Measurements from ENCODE around the gene TPTE.
"Not testable (repeated sequence)": the region's sequence is repeated elsewhere in the genome, so short reads cannot be mapped to it uniquely, and the experiment has no call there.

DNA sequence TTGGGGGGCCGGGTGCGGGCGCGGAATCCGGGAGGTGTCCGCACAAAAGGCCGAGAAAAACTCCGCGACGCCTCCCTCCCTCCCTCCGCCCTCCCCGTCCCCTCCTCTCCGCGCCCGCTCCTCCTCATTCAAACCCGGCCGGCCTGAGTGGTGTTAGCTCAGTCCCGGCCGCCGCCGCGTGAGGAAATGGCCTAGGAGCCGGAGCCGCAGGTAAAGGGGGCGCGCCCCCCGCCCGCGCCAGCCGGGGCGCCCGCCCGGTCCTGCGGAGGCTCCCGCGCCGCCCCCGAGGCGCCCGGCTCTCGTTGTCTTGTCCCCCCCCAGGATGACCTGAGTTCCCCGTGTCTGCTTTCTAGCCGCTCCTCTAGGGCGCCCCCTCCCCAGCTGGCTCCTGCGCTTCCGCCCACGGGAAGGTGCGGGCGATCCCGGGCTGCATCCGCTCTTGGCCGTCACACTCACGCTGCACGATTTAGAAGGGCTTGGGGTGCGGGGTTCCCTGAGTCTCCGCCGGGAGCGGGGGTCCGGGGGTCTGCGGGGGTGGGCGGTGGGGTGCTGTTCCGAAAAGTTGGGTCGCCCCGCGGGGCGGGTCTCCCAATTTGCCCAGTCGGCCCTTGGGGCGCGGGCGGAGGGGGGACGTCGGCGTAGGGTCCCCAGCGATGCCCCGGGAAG, 585 bp downstream of the TPTE start:
- TF ChIP-seq, protein P1, sequence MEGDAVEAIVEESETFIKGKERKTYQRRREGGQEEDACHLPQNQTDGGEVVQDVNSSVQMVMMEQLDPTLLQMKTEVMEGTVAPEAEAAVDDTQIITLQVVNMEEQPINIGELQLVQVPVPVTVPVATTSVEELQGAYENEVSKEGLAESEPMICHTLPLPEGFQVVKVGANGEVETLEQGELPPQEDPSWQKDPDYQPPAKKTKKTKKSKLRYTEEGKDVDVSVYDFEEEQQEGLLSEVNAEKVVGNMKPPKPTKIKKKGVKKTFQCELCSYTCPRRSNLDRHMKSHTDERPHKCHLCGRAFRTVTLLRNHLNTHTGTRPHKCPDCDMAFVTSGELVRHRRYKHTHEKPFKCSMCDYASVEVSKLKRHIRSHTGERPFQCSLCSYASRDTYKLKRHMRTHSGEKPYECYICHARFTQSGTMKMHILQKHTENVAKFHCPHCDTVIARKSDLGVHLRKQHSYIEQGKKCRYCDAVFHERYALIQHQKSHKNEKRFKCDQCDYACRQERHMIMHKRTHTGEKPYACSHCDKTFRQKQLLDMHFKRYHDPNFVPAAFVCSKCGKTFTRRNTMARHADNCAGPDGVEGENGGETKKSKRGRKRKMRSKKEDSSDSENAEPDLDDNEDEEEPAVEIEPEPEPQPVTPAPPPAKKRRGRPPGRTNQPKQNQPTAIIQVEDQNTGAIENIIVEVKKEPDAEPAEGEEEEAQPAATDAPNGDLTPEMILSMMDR (IDR thresholded peaks at IDR 0.05; ENCODE audit: insufficient read depth, low read length, poor library complexity, severe bottlenecking), result not testable (repeated sequence)
- TF ChIP-seq EZH2phosphoT487 (conservative IDR thresholded peaks at IDR 0.05; ENCODE audit: low read length), result not testable (repeated sequence)
